DLD1 (cell line): ENCODE data around the gene MAPK7.

Experiments used
- in situ Hi-C: cut with HindIII; loops from 2 replicates; pipeline ENCODE4 v1.10.0; 2017; ENCODE audit warnings: low sequenced_read_pairs

MAPK7 gene

GRCh38 chr17:19376811-19377210, 1.5 kb upstream of the MAPK7 start:
- in situ Hi-C loops, result no loop called here

- in situ Hi-C loops, result no loop called here
Observed at GRCh38 chr17:19377602-19378415, 489 bp upstream of the MAPK7 start.

GRCh38 chr17:19379361-19380065, 1.2 kb downstream of the MAPK7 start:
- in situ Hi-C loops, result no loop called here

- in situ Hi-C loops, result no loop called here
Observed at GRCh38 chr17:19380481-19381301, 2.4 kb downstream of the MAPK7 start.

GRCh38 chr17:19381361-19381740, 3.1 kb downstream of the MAPK7 start:
- in situ Hi-C loops, result no loop called here

GRCh38 chr17:19381741-19382444, 3.6 kb downstream of the MAPK7 start:
- in situ Hi-C loops, result no loop called here

GRCh38 chr17:19382531-19383444, 4.5 kb downstream of the MAPK7 start:
- in situ Hi-C loops, result no loop called here

- in situ Hi-C loops, result no loop called here
Observed at GRCh38 chr17:19383681-19384470, 5.6 kb downstream of the MAPK7 start.

- in situ Hi-C loops, result no loop called here
Observed at GRCh38 chr17:19384723-19385391, 6.6 kb downstream of the MAPK7 start.

- in situ Hi-C loops, result no loop called here
Observed at GRCh38 chr17:19385521-19385983, 7.3 kb downstream of the MAPK7 start.

- in situ Hi-C loops, result no loop called here
Observed at GRCh38 chr17:19386051-19386929, 8.0 kb downstream of the MAPK7 start.

GRCh38 chr17:19386974-19387920, 8.9 kb downstream of the MAPK7 start, which contains the start of gene MFAP4:
Gene MFAP4 (minus strand): TSS chr17:19387190. CDS start chr17:19387155, 35 bp downstream.
- in situ Hi-C loops, result no loop called here

- in situ Hi-C loops, result no loop called here
Observed at GRCh38 chr17:19387921-19388521, 9.7 kb downstream of the MAPK7 start.

GRCh38 chr17:19388791-19389785, 10.8 kb downstream of the MAPK7 start:
- in situ Hi-C loops, result no loop called here

GRCh38 chr17:19390951-19391350, 12.7 kb downstream of the MAPK7 start:
- in situ Hi-C loops, result no loop called here
